Activated CD8-positive, alpha-beta T cell treated with anti-CD3 and anti-CD28 coated beads for 36 hours (primary cell): ENCODE data around the gene LRRC56. TPM values are rescaled to one million over a fixed set of nuclear protein-coding genes. Genes with fewer than 3 reads are reported as not detected.

ENCODE experiments used
- ATAC-seq: fragments of 200-7000 bp; cut with Tn5 transposase; one replicate; pipeline ENCODE4 v1.10.0; 2021; ENCODE audit warnings: mild to moderate bottlenecking, moderate library complexity
- CTCF ChIA-PET: fragments of 350-600 bp; sonication (Branson Sonifier 250); formaldehyde crosslinking; loops from one replicate; lab custom pipeline; 2021; ENCODE audit warnings: antibody characterized with exemption; lab: Charles Lee
- POLR2A ChIA-PET: fragments of 350-600 bp; sonication (Branson Sonifier 250); formaldehyde crosslinking; loops from one replicate; lab custom pipeline; 2021; ENCODE audit warnings: antibody characterized with exemption; lab: Charles Lee
- DNase-seq: peaks from one replicate; pipeline ENCODE4 v3.0.0-alpha.2; 2020
- H3K27ac Mint-ChIP-seq: one replicate; pipeline ENCODE4 v1.8.0; 2021; ENCODE audit warnings: mild to moderate bottlenecking, mixed read lengths
- H3K27me3 Mint-ChIP-seq: one replicate; pipeline ENCODE4 v1.8.0; 2021; ENCODE audit warnings: mixed read lengths
- H3K36me3 Mint-ChIP-seq: one replicate; pipeline ENCODE4 v1.8.0; 2021; ENCODE audit warnings: low read depth, mixed read lengths
- H3K4me1 Mint-ChIP-seq: one replicate; pipeline ENCODE4 v1.8.0; 2021; ENCODE audit warnings: low read depth, mixed read lengths
- H3K4me3 Mint-ChIP-seq: one replicate; pipeline ENCODE4 v1.8.0; 2021; ENCODE audit warnings: mild to moderate bottlenecking, moderate library complexity, mixed read lengths
- H3K9me3 Mint-ChIP-seq: one replicate; pipeline ENCODE4 v1.8.0; 2021; ENCODE audit warnings: mixed read lengths
- intact Hi-C: fragments of 100-400 bp; cut with micrococcal nuclease; formaldehyde crosslinking; loops from one replicate; pipeline ENCODE4 v1.10.0; 2022
- total RNA-seq, 2 experiments: library from RNA; stranded (reverse); gene quantifications; one replicate each; pipeline ENCODE4 v1.2.3, GENCODE V29; 2021
- TF ChIP-seq, protein P1 (sequence below): fragments of 200-600 bp; IDR thresholded peaks from one replicate; pipeline ENCODE4 v1.8.0; 2022; ENCODE audit warnings: antibody characterized with exemption, mild to moderate bottlenecking

The LRRC56 gene
- total RNA-seq, 2 experiments from 2014 or later: 0.67 to 0.99 TPM

DNA sequence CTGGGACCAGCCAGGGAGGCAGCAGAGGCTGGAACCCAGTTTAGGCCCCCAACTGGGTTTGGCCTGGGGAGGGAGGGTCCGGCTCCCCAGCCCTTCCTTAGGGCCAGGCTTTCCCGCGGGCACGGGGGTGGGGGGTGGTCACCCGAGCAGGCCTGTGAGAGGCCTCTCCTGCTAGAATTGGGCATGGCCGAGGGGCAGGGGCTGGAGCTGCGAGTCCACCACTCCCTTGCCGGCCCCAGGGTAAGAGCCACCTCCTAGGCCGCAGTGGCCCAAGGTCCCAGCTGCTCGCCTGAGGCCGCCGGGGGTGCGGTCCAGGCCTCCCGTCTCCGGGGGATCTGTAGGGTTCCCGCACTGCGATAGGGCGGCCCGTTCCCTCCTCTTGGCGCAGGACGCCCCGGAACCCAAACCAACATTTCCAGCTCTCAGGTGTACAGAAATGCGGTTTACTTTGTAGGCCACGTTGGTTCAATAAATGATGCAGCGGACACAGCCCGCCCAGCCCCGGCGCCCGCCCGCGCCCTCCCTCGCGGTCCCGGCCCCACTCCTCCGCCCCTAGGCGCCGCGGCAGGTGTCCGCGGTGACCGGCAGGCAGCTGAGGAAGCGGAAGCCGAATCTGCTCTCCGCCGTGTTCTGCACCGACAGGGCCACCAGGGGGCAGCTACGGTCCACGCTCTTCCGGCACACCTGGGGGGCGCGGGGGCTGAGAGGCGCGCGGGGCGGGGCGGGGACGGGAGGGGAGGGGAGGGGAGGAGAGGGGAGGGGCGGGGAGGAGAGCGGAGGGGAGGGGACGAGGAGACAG, 17.3 kb downstream of the LRRC56 start:
- Mint-ChIP-seq H3K4me3 (peak overlapping the region; percentile 10), H3K36me3 (no peaks in the 10 kb centered on the region), H3K9me3 (no peaks in the 10 kb centered on the region), H3K4me1 (peaks cover 2% of the 10 kb centered on the region), H3K27ac (no peak overlapping the region), H3K27me3 (peaks cover 2% of the 10 kb centered on the region)
- DNase-seq (peak; percentile 79), ATAC-seq (peak; percentile 86)
- ChIA-PET POLR2A (interaction anchor here (0.6 to 1.8 kb wide), 5 partner anchors 22 to 171 kb away, joined by 3 to 6 read pairs (median 4); no protein-coding TSS in a partner anchor), CTCF (interaction anchor here (0.6 to 4.2 kb wide), 21 partner anchors 9 to 212 kb away, joined by 3 to 73 read pairs (median 4); partner anchors contain the start of genes HRAS and SCT)
- intact Hi-C loops: loop anchor here (5.0 kb wide), 1 partner anchor 173 kb away; no protein-coding TSS in a partner anchor
- TF ChIP-seq, protein P1, sequence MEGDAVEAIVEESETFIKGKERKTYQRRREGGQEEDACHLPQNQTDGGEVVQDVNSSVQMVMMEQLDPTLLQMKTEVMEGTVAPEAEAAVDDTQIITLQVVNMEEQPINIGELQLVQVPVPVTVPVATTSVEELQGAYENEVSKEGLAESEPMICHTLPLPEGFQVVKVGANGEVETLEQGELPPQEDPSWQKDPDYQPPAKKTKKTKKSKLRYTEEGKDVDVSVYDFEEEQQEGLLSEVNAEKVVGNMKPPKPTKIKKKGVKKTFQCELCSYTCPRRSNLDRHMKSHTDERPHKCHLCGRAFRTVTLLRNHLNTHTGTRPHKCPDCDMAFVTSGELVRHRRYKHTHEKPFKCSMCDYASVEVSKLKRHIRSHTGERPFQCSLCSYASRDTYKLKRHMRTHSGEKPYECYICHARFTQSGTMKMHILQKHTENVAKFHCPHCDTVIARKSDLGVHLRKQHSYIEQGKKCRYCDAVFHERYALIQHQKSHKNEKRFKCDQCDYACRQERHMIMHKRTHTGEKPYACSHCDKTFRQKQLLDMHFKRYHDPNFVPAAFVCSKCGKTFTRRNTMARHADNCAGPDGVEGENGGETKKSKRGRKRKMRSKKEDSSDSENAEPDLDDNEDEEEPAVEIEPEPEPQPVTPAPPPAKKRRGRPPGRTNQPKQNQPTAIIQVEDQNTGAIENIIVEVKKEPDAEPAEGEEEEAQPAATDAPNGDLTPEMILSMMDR: peak; percentile 49

DNA sequence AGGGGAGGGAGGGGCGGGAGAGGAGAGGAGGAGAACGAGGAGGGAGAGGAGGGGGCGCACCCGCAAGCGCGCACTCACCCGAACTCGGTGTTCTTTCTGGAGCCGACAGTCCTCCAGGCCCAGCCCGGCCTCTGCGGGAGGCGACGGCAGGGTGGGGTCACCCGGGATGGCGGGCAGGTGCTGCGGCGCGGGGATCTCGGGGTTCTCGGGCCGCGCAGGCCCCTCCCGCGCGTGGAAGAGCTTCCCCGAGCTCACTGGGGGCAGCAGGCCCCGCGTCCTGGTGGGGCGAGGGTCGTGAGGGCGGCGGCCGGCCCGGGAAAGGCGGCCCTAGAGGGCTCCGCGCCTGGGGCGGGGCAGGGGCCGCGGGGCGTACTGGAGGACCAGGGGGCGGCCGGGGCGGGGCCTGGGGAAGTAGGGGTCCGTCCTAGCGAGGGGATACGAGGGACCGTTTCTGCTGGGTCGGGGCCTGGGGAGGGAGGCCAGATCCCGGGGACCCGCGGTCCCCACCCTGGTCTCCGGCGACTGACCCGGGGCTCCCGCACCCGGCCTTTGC, 18.0 kb downstream of the LRRC56 start:
- CTCF ChIA-PET: interaction anchor here (1.0 to 4.2 kb wide), 15 partner anchors 9 to 211 kb away, joined by 3 to 73 read pairs (median 4); partner anchors contain the start of genes HRAS and SCT
- Mint-ChIP-seq H3K4me3 (no peak overlapping the region), H3K27ac (no peak overlapping the region), H3K9me3 (no peaks in the 10 kb centered on the region), H3K36me3 (no peaks in the 10 kb centered on the region), H3K27me3 (peaks cover 2% of the 10 kb centered on the region), H3K4me1 (peaks cover 7% of the 10 kb centered on the region)
- intact Hi-C loops: loop anchor here (5.0 kb wide), 1 partner anchor 172 kb away; no protein-coding TSS in a partner anchor
- TF ChIP-seq, protein P1: no peak
- POLR2A ChIA-PET: interaction anchor here (1.0 to 1.8 kb wide), 4 partner anchors 22 to 173 kb away, joined by 4 to 6 read pairs (median 4); no protein-coding TSS in a partner anchor
- peak; percentile 14 for ATAC-seq
- no peak for DNase-seq

DNA sequence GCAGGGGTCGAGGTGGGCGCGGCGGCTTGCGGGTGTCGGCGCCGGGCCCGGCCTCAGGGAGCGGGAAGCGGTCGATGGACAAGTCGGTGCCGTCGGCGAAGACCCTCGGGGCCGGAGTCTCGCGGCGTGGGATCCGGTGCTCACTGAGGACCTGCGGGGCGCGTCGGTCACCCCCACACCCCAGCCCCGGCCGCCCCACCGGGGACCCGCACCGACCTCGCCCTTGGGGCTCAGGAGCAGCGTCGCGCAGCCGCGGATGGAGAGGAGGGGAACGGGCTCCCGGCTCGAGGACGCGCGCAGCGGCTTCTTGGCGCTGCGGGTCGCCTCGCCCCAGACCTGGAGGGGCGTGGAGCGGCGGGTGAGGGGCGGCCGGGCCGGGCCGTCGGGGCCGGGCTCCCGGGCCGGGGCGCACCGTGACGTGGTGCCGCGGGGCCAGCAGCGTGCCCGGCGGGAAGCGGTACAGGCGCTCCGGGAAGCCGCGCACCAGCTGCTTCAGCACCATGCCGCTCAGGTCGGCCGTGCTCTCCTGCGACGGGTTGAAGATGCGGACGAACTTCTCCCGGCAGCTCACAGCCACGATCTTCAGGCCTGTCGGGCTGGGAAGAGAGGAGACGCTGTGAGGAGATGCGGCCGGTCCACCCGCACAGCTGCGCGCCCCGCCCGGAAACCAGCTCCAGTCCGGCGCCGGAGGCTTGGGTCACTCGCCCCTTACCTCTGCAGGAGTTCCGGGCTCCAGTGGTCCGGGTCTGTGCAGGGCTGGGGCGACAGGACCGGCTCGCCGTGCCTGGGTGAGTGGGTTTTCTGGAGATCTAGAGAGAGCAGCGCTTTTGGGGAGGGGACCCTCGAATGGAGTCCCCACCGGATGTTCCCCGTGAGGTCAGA, 18.7 kb downstream of the LRRC56 start:
- H3K27me3 Mint-ChIP-seq: peaks cover 2% of the 10 kb centered on the region
- intact Hi-C loops: loop anchor here (5.0 kb wide), 1 partner anchor 171 kb away; no protein-coding TSS in a partner anchor
- ChIA-PET POLR2A (interaction anchor here (0.6 to 1.8 kb wide), 5 partner anchors 15 to 172 kb away, joined by 3 to 6 read pairs (median 4); no protein-coding TSS in a partner anchor), CTCF (interaction anchor here (1.0 to 4.2 kb wide), 10 partner anchors 8 to 168 kb away, joined by 3 to 73 read pairs (median 6); partner anchors contain the start of genes HRAS and SCT)
- no peak for ATAC-seq
- H3K27ac Mint-ChIP-seq: no peak overlapping the region
- no peaks in the 10 kb centered on the region for H3K9me3 Mint-ChIP-seq
- TF ChIP-seq, protein P1: no peak
- no peaks in the 10 kb centered on the region for H3K36me3 Mint-ChIP-seq
- peak overlapping the region; percentile 24 for H3K4me3 Mint-ChIP-seq
- no peak for DNase-seq
- H3K4me1 Mint-ChIP-seq: peaks cover 7% of the 10 kb centered on the region

DNA sequence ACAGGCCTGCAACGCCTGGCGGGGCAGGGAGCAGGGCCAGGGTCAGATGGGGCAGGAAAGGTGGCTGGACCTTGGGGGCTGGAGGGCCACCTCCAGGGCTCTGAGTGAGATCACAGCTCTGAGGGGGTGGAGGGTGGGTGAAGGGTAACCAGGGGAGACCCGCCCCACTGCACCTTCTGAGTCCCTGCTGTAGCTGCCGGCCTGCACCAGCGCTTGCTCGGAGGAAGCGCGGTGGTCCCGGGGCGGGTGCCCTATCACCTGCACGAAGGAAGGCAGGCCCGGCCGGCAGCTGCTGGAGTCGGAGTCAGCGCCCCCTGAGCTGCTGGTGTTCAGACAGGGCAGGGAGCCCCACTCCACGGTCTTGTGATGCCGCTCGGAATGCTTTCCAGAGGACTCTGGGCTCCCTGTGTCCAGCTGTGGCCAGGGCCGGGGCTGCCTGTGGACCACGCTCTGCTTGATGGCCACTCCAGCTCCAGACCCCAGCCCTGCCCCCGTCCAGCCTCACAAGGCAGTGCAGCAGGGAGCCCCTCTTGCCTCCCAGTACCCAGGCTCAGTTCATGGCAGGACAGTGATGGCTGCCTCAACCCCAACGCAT, 19.4 kb downstream of the LRRC56 start:
- intact Hi-C loops: loop anchor here (5.0 kb wide), 1 partner anchor 171 kb away; no protein-coding TSS in a partner anchor
- TF ChIP-seq, protein P1: no peak
- ChIA-PET POLR2A (interaction anchor here (0.6 to 1.6 kb wide), 3 partner anchors 15 to 172 kb away, joined by 3 to 5 read pairs (median 3); no protein-coding TSS in a partner anchor), CTCF (interaction anchor here (1.0 to 4.2 kb wide), 5 partner anchors 21 to 167 kb away, joined by 3 to 73 read pairs (median 4); no protein-coding TSS in a partner anchor)
- DNase-seq (no peak), ATAC-seq (no peak)
- Mint-ChIP-seq H3K27me3 (peaks cover 2% of the 10 kb centered on the region), H3K27ac (no peak overlapping the region), H3K9me3 (no peaks in the 10 kb centered on the region), H3K36me3 (no peaks in the 10 kb centered on the region), H3K4me1 (peaks cover 11% of the 10 kb centered on the region), H3K4me3 (peak overlapping the region; percentile 24)
